ENCODE measurements around the gene UROC1. TPM values are rescaled to one million over a fixed set of nuclear protein-coding genes. Genes with fewer than 3 reads are reported as not detected.

Gene UROC1
- total and polyA plus RNA-seq, 9 of the 15 experiments (the other 6 are each of a cell fraction or from before 2014, with no cell fraction given): not detected

- TF ChIP-seq ZNF282 (CRISPR knock-in tag; IDR thresholded peaks at IDR 0.05) (no peak), RBM14 (IDR thresholded peaks at IDR 0.05; ENCODE audit: borderline replicate concordance, insufficient read depth, low read depth, low read length) (no peak), PURB (CRISPR knock-in tag; IDR thresholded peaks at IDR 0.05; ENCODE audit: low read depth) (no peak), HEY1 (CRISPR knock-in tag; IDR thresholded peaks at IDR 0.05; ENCODE audit: borderline replicate concordance) (no peak), JUN (IDR thresholded peaks at IDR 0.05; ENCODE audit: borderline replicate concordance, low read depth, low read length) (no peak), JUN (CRISPR knock-in tag; IDR thresholded peaks at IDR 0.05; ENCODE audit: borderline replicate concordance) (no peak)
- TF ChIP-seq, protein P1, sequence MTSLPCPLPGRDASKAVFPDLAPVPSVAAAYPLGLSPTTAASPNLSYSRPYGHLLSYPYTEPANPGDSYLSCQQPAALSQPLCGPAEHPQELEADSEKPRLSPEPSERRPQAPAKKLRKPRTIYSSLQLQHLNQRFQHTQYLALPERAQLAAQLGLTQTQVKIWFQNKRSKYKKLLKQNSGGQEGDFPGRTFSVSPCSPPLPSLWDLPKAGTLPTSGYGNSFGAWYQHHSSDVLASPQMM (CRISPR knock-in tag; IDR thresholded peaks at IDR 0.05): no peak
Observed at GRCh38 chr3:126464093-126464492, 53.5 kb downstream of the UROC1 start (continued).

DNA sequence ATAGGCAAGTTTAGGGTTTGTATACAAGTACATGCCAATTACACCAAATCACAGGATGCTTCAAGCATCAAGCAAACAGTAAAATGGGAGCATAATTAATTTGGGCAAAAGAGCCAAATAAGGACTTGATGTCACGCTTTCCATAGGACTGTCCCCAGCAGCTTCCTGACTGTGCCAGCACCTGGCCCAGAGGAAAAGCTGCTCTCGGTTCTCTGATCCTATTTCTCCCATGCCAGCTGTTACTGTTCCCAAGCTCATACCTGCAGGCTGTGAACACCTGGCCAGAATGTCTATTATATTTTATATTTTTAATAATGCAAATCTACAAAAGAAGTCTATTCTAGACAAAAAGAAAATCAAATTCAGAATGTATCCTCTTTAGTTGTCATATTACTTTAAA, 54.1 kb downstream of the UROC1 start:
- Histone ChIP-seq H4K20me1 (replicated peaks; ENCODE audit: control insufficient read depth, insufficient read depth, low read length) (no peaks in the 10 kb centered on the region), H3K27me3 (ENCODE audit: control insufficient read depth in 2 of 2, insufficient read depth in 2 of 2, low read length in 2 of 2) (no peaks in the 10 kb centered on the region), H3K36me3 (ENCODE audit: control insufficient read depth, insufficient read depth, low read length) (peaks cover 89% of the 10 kb centered on the region; the same call in 2 of the 3 replicates), H3K79me2 (ENCODE audit: control insufficient read depth, insufficient read depth, low read length) (no peaks in the 10 kb centered on the region; the same call in 2 of the 3 replicates), H3K4me2 (ENCODE audit: insufficient read depth, low read length) (no peak overlapping the region), H3K4me1 (replicated peaks in 1 of 2; ENCODE audit: control insufficient read depth in 2 of 2, insufficient read depth in 2 of 2, low read length in 2 of 2) (no peaks in the 10 kb centered on the region), H2AFZ (ENCODE audit: low read depth, low read length) (no peak overlapping the region), H3K9me3 (replicated peaks; ENCODE audit: control insufficient read depth, insufficient read depth, low read depth, low read length) (no peaks in the 10 kb centered on the region), H3K4me3 (no peak overlapping the region), H3K9ac (ENCODE audit: insufficient read depth in 1 of 2, low read depth in 2 of 2, low read length in 2 of 2) (no peak overlapping the region), H3K9me1 (ENCODE audit: control insufficient read depth, insufficient read depth, low read length) (no peaks in the 10 kb centered on the region), H3K27ac (ENCODE audit: extremely low read depth, low read depth, low read length) (no peak overlapping the region)
- in situ Hi-C loops (cut with MboI): no loop called here
- FAIRE-seq (no peak), DNase-seq (ENCODE audit: extremely low read depth in 1 of 4, low spot score in 3 of 4) (no peak), ATAC-seq (no peak)
- WGBS (ENCODE audit: insufficient coverage, low coverage, missing lambda C conversion rate): 90% methylated on average over 2 of the region's 2 CpGs
- CTCF ChIA-PET (ENCODE audit: low intra/inter-chr PET ratio): no interaction called here
- TF ChIP-seq ARHGAP35 (IDR thresholded peaks at IDR 0.05; ENCODE audit: partially characterized antibody) (no peak), ZNF23 (CRISPR knock-in tag; IDR thresholded peaks at IDR 0.05) (no peak), PRMT5 (CRISPR knock-in tag; IDR thresholded peaks at IDR 0.05) (no peak), ARID4B (CRISPR knock-in tag; IDR thresholded peaks at IDR 0.05) (no peak), MAFG (tag; conservative IDR thresholded peaks at IDR 0.05) (no peak), FOSL1 (tag; conservative IDR thresholded peaks at IDR 0.05) (no peak), TBP (optimal IDR thresholded peaks at IDR 0.05; ENCODE audit: low read depth, low read length) (no peak)
- BruUV-seq (replicated peaks): no TSS peak
- POLR2A ChIA-PET: interaction anchor here (1.0 kb wide), 1 partner anchor 10 kb away, joined by 6 read pairs; no protein-coding TSS in a partner anchor
- intact Hi-C loops (cut with micrococcal nuclease): no loop called here
